GM12891 (cell line): ENCODE measurements around the gene UTP14C.
"Not testable (repeated sequence)": the region's sequence is repeated elsewhere in the genome, so short reads cannot be mapped to it uniquely, and the experiment has no call there.

Source experiments
- DNase-seq: peaks from one replicate; pipeline ENCODE4 v3.0.0; 2011; ENCODE audit warnings: low spot score; ENCODE audit not compliant: insufficient read length
- FAIRE-seq: peaks from 2 replicates; lab custom pipeline; 2011; peaks lifted over from hg19 to GRCh38; lab: Jason Lieb, UNC
- PAX5 ChIP-seq: IDR thresholded peaks from 2 replicates; pipeline ENCODE4 v1.6.1; 2011; ENCODE audit warnings: low read length, moderate library complexity, mild to moderate bottlenecking; ENCODE audit not compliant: insufficient read depth, severe bottlenecking
- POLR2A ChIP-seq: IDR thresholded peaks from 2 replicates; pipeline ENCODE4 v1.6.1; 2011; ENCODE audit warnings: low read depth, low read length, control low read depth
- POLR2AphosphoS5 ChIP-seq: IDR thresholded peaks from 2 replicates; pipeline ENCODE4 v1.6.1; 2011; ENCODE audit warnings: low read depth, low read length, control low read depth
- POU2F2 ChIP-seq: IDR thresholded peaks from 2 replicates; pipeline ENCODE4 v1.6.1; 2011; ENCODE audit warnings: low read depth, mild to moderate bottlenecking, control low read depth, low read length, moderate library complexity
- SPI1 ChIP-seq: IDR thresholded peaks from 2 replicates; pipeline ENCODE4 v1.6.1; 2011; ENCODE audit warnings: low read depth, low read length, control low read depth
- TAF1 ChIP-seq: IDR thresholded peaks from 2 replicates; pipeline ENCODE4 v1.6.1; 2011; ENCODE audit warnings: low read depth, low read length, control low read depth

Gene UTP14C

GRCh38 chr13:52011632-52012511, 12.6 kb upstream of the UTP14C start, which contains the start of gene ALG11:
Gene ALG11 (plus strand): TSS chr13:52012398. CDS start chr13:52012419, 21 bp downstream.
- TF ChIP-seq TAF1: peak; percentile 84
- peak; percentile 42; the same call in 1 of the 2 replicates for TF ChIP-seq POU2F2
- peak; percentile 86 for TF ChIP-seq POLR2AphosphoS5
- TF ChIP-seq SPI1: no peak
- peak; percentile 92 for TF ChIP-seq POLR2A
- no peak for TF ChIP-seq PAX5
- DNase-seq (peak; percentile 94), FAIRE-seq (peak; percentile 99)

GRCh38 chr13:52012512-52012836, 12.0 kb upstream of the UTP14C start:
- no peak for TF ChIP-seq POLR2AphosphoS5
- TF ChIP-seq PAX5: no peak
- TF ChIP-seq TAF1: no peak
- no peak for TF ChIP-seq POLR2A
- no peak for TF ChIP-seq SPI1
- TF ChIP-seq POU2F2: no peak
- DNase-seq (no peak), FAIRE-seq (no peak)

- no peak for FAIRE-seq
- DNase-seq: no peak
- TF ChIP-seq POU2F2: no peak
- TF ChIP-seq PAX5: no peak
- no peak for TF ChIP-seq TAF1
- no peak for TF ChIP-seq SPI1
- TF ChIP-seq POLR2AphosphoS5: no peak
- TF ChIP-seq POLR2A: no peak
Observed at GRCh38 chr13:52016296-52016695, 8.2 kb upstream of the UTP14C start.

GRCh38 chr13:52020191-52020590, 4.3 kb upstream of the UTP14C start:
- TF ChIP-seq SPI1: no peak
- TF ChIP-seq PAX5: no peak
- TF ChIP-seq POLR2A: no peak
- no peak for TF ChIP-seq POLR2AphosphoS5
- no peak for TF ChIP-seq TAF1
- TF ChIP-seq POU2F2: no peak
- FAIRE-seq (no peak), DNase-seq (no peak)

GRCh38 chr13:52022356-52022755, 2.1 kb upstream of the UTP14C start:
- no peak for TF ChIP-seq SPI1
- no peak for TF ChIP-seq TAF1
- no peak for TF ChIP-seq POU2F2
- TF ChIP-seq POLR2AphosphoS5: no peak
- TF ChIP-seq POLR2A: no peak
- TF ChIP-seq PAX5: no peak
- DNase-seq (no peak), FAIRE-seq (no peak)

- DNase-seq: no peak
- no peak for FAIRE-seq
- TF ChIP-seq POLR2A (no peak), POU2F2 (no peak), SPI1 (no peak), PAX5 (no peak), POLR2AphosphoS5 (no peak), TAF1 (no peak)
Observed at GRCh38 chr13:52025475-52026245, 1.2 kb downstream of the UTP14C start.

- FAIRE-seq: no peak
- no peak for DNase-seq
- TF ChIP-seq SPI1 (no peak), TAF1 (no peak), POLR2AphosphoS5 (no peak), POU2F2 (no peak), POLR2A (no peak), PAX5 (no peak)
Observed at GRCh38 chr13:52026246-52026626, 1.7 kb downstream of the UTP14C start.

- FAIRE-seq: no peak
- DNase-seq: no peak
- no peak for TF ChIP-seq POU2F2
- TF ChIP-seq SPI1: no peak
- TF ChIP-seq POLR2A: no peak
- no peak for TF ChIP-seq TAF1
- no peak for TF ChIP-seq POLR2AphosphoS5
- no peak for TF ChIP-seq PAX5
Observed at GRCh38 chr13:52027832-52028231, 3.3 kb downstream of the UTP14C start.

GRCh38 chr13:52029569-52029968, 5.1 kb downstream of the UTP14C start:
- no peak for TF ChIP-seq POLR2AphosphoS5
- no peak for TF ChIP-seq PAX5
- FAIRE-seq: no peak
- no peak for DNase-seq

- not testable (repeated sequence) for FAIRE-seq
Observed at GRCh38 chr13:52030401-52030800, 5.9 kb downstream of the UTP14C start.

More at GRCh38 chr13:52030401-52030800, 5.9 kb downstream of the UTP14C start:
- not testable (repeated sequence) for DNase-seq
